Muscle layer of duodenum (tissue), 2 donors: ENCODE results near the gene KCNMB4.

Source experiments
- H3K27ac ChIP-seq: one replicate; pipeline ENCODE4 v1.7.0; 2013; ENCODE audit warnings: mild to moderate bottlenecking, low read length
- H3K27me3 ChIP-seq: one replicate; pipeline ENCODE4 v1.7.0; 2013; ENCODE audit warnings: low read depth, mild to moderate bottlenecking, control low read depth, low read length
- H3K36me3 ChIP-seq, 2 donors: one replicate each; pipeline ENCODE4 v1.7.0; 2013; ENCODE audit warnings: low read length in 2 of 2, control low read depth in 1 of 2, mild to moderate bottlenecking in 1 of 2; ENCODE audit not compliant: insufficient read depth in 2 of 2, control insufficient read depth in 1 of 2
- H3K4me1 ChIP-seq, 2 donors: one replicate each; pipeline ENCODE4 v1.7.0; 2013; ENCODE audit warnings: low read length in 2 of 2, mild to moderate bottlenecking in 2 of 2, control low read depth in 1 of 2, moderate library complexity in 1 of 2; ENCODE audit not compliant: insufficient read depth in 2 of 2, control insufficient read depth in 1 of 2
- H3K4me3 ChIP-seq, 2 donors: one replicate each; pipeline ENCODE4 v1.7.0; 2013; ENCODE audit warnings: low read length in 2 of 2, low read depth in 1 of 2, mild to moderate bottlenecking in 1 of 2
- H3K9me3 ChIP-seq, 2 donors: one replicate each; pipeline ENCODE4 v1.7.0; 2013; ENCODE audit warnings: low read length in 2 of 2, control low read depth in 1 of 2, mild to moderate bottlenecking in 1 of 2; ENCODE audit not compliant: control insufficient read depth in 1 of 2
- donor health status: healthy.

The KCNMB4 gene

GRCh38 chr12:70353780-70354660, 12.1 kb upstream of the KCNMB4 start:
- Histone ChIP-seq H3K9me3 (no peaks in the 10 kb centered on the region), H3K27ac (no peak overlapping the region), H3K36me3 (peaks cover 7 to 14% of the 10 kb centered on the region in 2 donors), H3K4me3 (no peak overlapping the region), H3K27me3 (no peaks in the 10 kb centered on the region), H3K4me1 (no peaks in the 10 kb centered on the region)

- no peaks in the 10 kb centered on the region for H3K27me3 ChIP-seq
- peaks cover 7 to 14% of the 10 kb centered on the region in 2 donors for H3K36me3 ChIP-seq
- no peaks in the 10 kb centered on the region for H3K4me1 ChIP-seq
- no peak overlapping the region for H3K4me3 ChIP-seq
- H3K9me3 ChIP-seq, result no peaks in the 10 kb centered on the region
- H3K27ac ChIP-seq, result no peak overlapping the region
These were observed 11.3 kb upstream of the KCNMB4 start for GRCh38 chr12:70354787-70355186.

DNA sequence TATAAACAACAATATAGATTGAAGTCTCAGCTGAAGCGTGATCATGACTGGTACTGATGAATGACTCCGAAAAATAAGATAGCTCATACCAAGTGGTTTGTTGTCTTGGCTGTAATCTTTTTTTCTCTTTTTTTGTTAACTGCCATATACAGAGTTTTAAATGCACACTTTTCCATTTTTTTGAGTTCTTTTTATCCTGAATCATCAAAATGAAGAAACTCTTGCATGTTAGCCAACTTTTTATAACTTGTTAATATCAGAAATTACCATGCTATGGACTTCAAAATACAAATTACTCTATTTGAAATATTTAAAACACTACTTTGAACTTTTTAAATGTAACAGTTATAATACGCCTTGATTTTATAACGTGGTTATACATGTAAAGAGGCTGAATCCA, 10.1 kb upstream of the KCNMB4 start:
- H3K4me1 ChIP-seq, result no peaks in the 10 kb centered on the region
- no peaks in the 10 kb centered on the region for H3K9me3 ChIP-seq
- H3K36me3 ChIP-seq, result peaks cover 7 to 14% of the 10 kb centered on the region in 2 donors
- no peaks in the 10 kb centered on the region for H3K27me3 ChIP-seq
- H3K4me3 ChIP-seq, result no peak overlapping the region
- no peak overlapping the region for H3K27ac ChIP-seq

- Histone ChIP-seq H3K9me3 (no peaks in the 10 kb centered on the region), H3K36me3 (peaks cover 1 to 5% of the 10 kb centered on the region in 2 donors), H3K27me3 (no peaks in the 10 kb centered on the region), H3K4me1 (no peaks in the 10 kb centered on the region), H3K27ac (no peak overlapping the region), H3K4me3 (no peak overlapping the region)
These were observed 6.5 kb upstream of the KCNMB4 start for GRCh38 chr12:70359458-70360197.

- no peaks in the 10 kb centered on the region for H3K9me3 ChIP-seq
- no peak overlapping the region for H3K27ac ChIP-seq
- H3K27me3 ChIP-seq, result peaks cover 5% of the 10 kb centered on the region
- no peaks in the 10 kb centered on the region for H3K36me3 ChIP-seq
- H3K4me1 ChIP-seq, result peaks cover 0 to 3% of the 10 kb centered on the region in 2 donors
- H3K4me3 ChIP-seq, result no peak overlapping the region
These were observed 5.9 kb upstream of the KCNMB4 start for GRCh38 chr12:70360218-70360617.

GRCh38 chr12:70364695-70365397, 1.2 kb upstream of the KCNMB4 start:
- Histone ChIP-seq H3K27ac (no peak overlapping the region), H3K4me1 (peaks cover 0 to 15% of the 10 kb centered on the region in 2 donors), H3K9me3 (no peaks in the 10 kb centered on the region), H3K4me3 (peak overlapping the region; percentile 52 to 86), H3K36me3 (no peaks in the 10 kb centered on the region), H3K27me3 (peaks cover 16% of the 10 kb centered on the region)

DNA sequence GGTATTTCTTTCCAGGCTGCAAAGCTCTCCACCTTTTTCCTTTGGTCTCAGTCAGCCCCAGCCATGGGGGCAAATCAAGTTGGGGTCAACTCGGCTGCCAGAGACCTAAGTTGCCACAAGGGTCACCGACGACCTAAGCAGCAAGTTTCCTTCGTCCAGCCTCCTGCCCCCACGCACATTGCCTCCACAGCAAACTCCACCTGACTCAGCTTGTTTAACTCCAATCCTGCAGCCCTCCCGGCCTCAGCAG, 767 bp upstream of the KCNMB4 start:
- Histone ChIP-seq H3K27ac (no peak overlapping the region), H3K4me1 (peaks cover 0 to 15% of the 10 kb centered on the region in 2 donors), H3K27me3 (peaks cover 16% of the 10 kb centered on the region), H3K9me3 (no peaks in the 10 kb centered on the region), H3K4me3 (peak overlapping the region; percentile 52 to 86), H3K36me3 (no peaks in the 10 kb centered on the region)

DNA sequence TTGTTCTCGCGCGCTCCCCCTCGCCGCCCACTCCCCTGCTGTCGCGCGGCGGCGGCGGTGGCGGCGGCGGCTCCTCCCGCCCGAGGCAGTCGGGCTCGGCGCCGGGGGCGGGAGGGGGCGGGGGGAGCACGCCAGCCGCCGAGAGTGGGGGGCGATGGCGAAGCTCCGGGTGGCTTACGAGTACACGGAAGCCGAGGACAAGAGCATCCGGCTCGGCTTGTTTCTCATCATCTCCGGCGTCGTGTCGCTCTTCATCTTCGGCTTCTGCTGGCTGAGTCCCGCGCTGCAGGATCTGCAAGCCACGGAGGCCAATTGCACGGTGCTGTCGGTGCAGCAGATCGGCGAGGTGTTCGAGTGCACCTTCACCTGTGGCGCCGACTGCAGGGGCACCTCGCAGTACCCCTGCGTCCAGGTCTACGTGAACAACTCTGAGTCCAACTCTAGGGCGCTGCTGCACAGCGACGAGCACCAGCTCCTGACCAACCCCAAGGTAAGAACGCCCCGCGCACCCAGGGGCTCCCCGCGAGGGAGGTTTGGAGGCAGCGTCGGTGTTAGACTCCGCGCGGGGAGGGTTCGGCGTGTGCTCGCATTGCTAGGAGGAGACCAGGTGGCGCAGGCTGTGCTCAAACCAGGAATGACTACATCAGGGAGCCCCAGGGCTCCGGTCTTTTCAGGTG, 629 bp downstream of the KCNMB4 start:
- Histone ChIP-seq H3K27ac (no peak overlapping the region), H3K4me1 (peaks cover 0 to 15% of the 10 kb centered on the region in 2 donors), H3K4me3 (peak overlapping the region; percentile 78 to 86), H3K36me3 (no peaks in the 10 kb centered on the region), H3K27me3 (peaks cover 16% of the 10 kb centered on the region), H3K9me3 (no peaks in the 10 kb centered on the region)

DNA sequence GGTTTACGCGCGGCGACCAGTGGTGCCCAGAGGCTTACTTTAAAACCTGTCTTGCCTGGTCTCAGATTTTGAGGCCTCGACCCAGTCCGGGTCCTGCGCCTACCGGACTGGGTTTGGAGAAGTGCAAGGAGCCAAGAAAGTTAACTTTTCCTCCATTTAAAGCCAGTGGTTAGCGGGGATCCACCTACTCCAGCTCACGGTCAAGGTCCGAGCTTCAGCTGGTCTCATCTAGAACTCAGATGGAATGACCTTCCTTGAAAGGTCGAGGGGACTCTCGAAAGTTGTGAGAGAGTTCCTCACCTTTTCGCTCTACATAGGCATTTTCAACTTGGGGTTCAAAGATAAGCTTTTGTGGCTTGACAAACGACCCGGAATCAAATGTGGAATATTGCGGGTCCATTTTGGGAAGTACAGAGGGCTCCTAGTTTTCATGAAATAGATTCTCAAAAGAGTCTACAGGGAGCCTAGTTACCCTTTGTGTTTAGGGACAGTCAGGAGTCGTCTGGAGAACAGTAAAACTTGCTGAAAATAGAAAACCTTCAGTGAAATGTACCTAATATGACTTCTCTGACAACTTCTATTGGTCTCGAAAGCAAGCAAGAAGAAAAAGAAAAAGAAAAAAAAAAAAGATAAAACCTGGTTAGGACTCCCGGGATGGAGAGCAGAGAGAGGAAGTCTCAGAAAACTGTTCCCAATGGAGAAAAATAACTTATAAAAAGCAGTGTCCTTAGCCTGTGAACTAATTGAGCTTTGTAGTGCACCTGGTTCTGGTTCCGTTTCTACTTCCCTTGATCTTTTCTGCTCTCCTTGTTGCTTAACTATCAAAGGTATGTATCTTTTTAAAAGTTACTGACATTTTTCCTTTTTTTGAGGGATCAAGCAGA, 1.4 kb downstream of the KCNMB4 start:
- peaks cover 0 to 15% of the 10 kb centered on the region in 2 donors for H3K4me1 ChIP-seq
- no peak overlapping the region for H3K27ac ChIP-seq
- H3K36me3 ChIP-seq, result no peaks in the 10 kb centered on the region
- H3K4me3 ChIP-seq, result peak overlapping the region; percentile 78 to 86
- H3K27me3 ChIP-seq, result peaks cover 16% of the 10 kb centered on the region
- no peaks in the 10 kb centered on the region for H3K9me3 ChIP-seq

DNA sequence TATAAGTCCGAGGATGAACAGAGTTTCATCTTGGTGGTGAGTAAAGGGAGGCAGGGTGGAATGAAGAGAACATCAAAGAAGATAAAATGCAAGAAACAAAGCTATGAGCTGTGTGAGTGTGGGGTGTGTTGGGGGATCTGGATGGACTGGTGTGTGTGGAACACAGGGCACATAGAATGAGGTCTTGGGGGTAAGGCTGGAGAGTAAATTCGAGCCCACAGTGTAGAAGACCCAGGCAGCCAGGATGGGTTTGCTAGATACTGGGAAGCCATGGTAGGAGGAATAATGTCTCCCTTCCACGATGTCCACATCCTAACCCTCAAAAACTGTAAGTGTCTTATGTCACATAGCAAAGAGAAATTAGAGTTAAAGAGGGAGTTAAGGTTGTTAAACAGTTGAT, 6.8 kb downstream of the KCNMB4 start:
- Histone ChIP-seq H3K4me1 (no peaks in the 10 kb centered on the region), H3K36me3 (no peaks in the 10 kb centered on the region), H3K27ac (no peak overlapping the region), H3K4me3 (no peak overlapping the region), H3K9me3 (no peaks in the 10 kb centered on the region), H3K27me3 (no peaks in the 10 kb centered on the region)
